Skeletal muscle tissue (tissue), 4 donors: Measurements from ENCODE around the gene CD302. TPM values are rescaled to one million over a fixed set of nuclear protein-coding genes. Genes with fewer than 3 reads are reported as not detected.
"Not testable (repeated sequence)": the region's sequence is repeated elsewhere in the genome, so short reads cannot be mapped to it uniquely, and the experiment has no call there.

ENCODE experiments used
- H3K27ac ChIP-seq: one replicate; pipeline ENCODE4 v1.7.0; 2013; ENCODE audit warnings: mild to moderate bottlenecking, low read depth, low read length, inconsistent platforms
- H3K27me3 ChIP-seq, 3 donors: one replicate each; pipeline ENCODE4 v1.7.0; 2013; ENCODE audit warnings: low read length in 3 of 3; ENCODE audit not compliant: control insufficient read depth in 3 of 3, insufficient read depth in 3 of 3
- H3K36me3 ChIP-seq, 3 donors: one replicate each; pipeline ENCODE4 v1.7.0; 2013; ENCODE audit warnings: low read length in 3 of 3; ENCODE audit not compliant: control insufficient read depth in 3 of 3, insufficient read depth in 3 of 3
- H3K4me1 ChIP-seq, 3 donors: one replicate each; pipeline ENCODE4 v1.7.0; 2013; ENCODE audit warnings: low read length in 3 of 3, mild to moderate bottlenecking in 3 of 3; ENCODE audit not compliant: control insufficient read depth in 3 of 3, insufficient read depth in 3 of 3
- H3K4me3 ChIP-seq, 3 donors: one replicate each; pipeline ENCODE4 v1.7.0; 2013; ENCODE audit warnings: low read length in 3 of 3
- H3K9ac ChIP-seq, 3 donors: one replicate each; pipeline ENCODE4 v1.7.0; 2013; ENCODE audit warnings: low read length in 3 of 3, mild to moderate bottlenecking in 3 of 3, moderate library complexity in 2 of 3, low read depth in 1 of 3
- H3K9me3 ChIP-seq, 3 donors: one replicate each; pipeline ENCODE4 v1.7.0; 2013; ENCODE audit warnings: low read length in 3 of 3; ENCODE audit not compliant: control insufficient read depth in 3 of 3
- total RNA-seq: library from RNA; depleted of rRNA; stranded (reverse); fragments of >200 nt; gene quantifications from one replicate; pipeline ENCODE4 v1.2.3, GENCODE V29; 2014
- donor health status: Osteomylitis.

Gene CD302
- total RNA-seq, 1 donor from 2014 or later = 9.9 TPM

DNA sequence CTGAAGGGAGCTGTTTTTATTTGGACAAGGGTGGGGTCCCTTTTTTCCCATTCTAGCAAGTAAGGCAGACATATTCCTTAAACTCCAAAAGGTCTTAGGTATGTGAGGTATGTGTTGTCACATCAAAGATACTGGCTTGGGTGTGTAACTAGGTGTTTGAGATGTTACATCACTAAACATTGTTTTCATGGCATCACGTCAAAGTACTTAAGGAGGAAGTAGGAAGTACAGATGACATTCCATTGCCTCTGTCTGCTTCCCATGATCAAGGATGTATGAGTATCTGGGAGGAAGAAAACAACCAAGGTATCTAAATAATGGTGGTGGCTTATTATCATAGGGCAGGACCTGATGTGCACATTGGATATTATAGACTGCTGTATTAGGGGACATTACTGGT lies 39.3 kb downstream of the CD302 start:
- no peaks in the 10 kb centered on the region for H3K9me3 ChIP-seq
- H3K36me3 ChIP-seq = peaks cover 10 to 38% (median 32%) of the 10 kb centered on the region in 3 donors
- no peaks in the 10 kb centered on the region for H3K27me3 ChIP-seq
- H3K27ac ChIP-seq = no peak overlapping the region
- H3K4me3 ChIP-seq = no peak overlapping the region
- no peak overlapping the region for H3K9ac ChIP-seq
- H3K4me1 ChIP-seq = peaks cover 0 to 3% (median 0%) of the 10 kb centered on the region in 3 donors

DNA sequence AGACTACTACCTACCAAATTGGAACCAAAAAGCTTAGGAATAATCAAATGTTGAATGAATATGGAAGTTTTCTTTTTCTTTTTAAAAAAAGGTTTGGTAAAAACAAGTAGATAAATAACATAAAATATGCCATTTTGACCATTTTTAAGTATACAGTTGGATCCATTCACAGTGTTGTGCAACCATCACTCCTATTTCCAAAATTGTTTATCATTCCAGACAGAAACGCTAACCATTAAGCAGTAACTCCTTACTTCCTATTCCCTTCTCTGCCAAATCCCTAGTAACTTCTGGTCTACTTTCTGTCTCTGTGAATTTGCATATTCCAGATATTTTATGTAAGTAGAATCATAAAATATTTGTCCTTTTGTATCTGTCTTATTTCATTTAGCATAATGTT lies 39.8 kb downstream of the CD302 start:
- Histone ChIP-seq H3K4me3 (no peak overlapping the region), H3K36me3 (peaks cover 10 to 38% (median 28%) of the 10 kb centered on the region in 3 donors), H3K27me3 (no peaks in the 10 kb centered on the region), H3K9ac (no peak overlapping the region), H3K4me1 (peaks cover 0 to 3% (median 0%) of the 10 kb centered on the region in 3 donors), H3K9me3 (no peaks in the 10 kb centered on the region), H3K27ac (no peak overlapping the region)

DNA sequence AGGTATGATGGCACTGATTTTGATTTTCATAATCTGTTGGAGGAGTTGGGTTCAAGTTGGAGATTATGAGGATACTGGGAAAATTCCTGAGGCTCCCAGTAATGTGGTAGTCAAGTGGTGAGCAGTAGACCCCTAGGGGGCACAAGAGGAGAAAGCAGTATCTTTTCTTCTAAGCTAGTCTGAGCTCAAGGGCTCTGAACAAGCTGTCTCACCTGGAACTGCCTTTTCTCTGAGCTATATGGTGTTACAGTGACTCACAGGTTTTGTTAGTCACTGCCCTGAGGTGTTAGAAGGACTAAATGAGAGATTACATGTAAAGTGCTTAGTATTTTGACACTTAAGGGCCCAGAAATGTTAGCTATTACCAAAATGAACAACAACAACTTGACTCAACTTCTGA lies 42.2 kb downstream of the CD302 start:
- Histone ChIP-seq H3K27me3 (no peaks in the 10 kb centered on the region), H3K4me3 (no peak overlapping the region), H3K36me3 (peaks cover 10 to 44% (median 29%) of the 10 kb centered on the region in 3 donors), H3K4me1 (peaks cover 0 to 3% (median 0%) of the 10 kb centered on the region in 3 donors), H3K27ac (no peak overlapping the region), H3K9me3 (no peaks in the 10 kb centered on the region), H3K9ac (no peak overlapping the region)

DNA sequence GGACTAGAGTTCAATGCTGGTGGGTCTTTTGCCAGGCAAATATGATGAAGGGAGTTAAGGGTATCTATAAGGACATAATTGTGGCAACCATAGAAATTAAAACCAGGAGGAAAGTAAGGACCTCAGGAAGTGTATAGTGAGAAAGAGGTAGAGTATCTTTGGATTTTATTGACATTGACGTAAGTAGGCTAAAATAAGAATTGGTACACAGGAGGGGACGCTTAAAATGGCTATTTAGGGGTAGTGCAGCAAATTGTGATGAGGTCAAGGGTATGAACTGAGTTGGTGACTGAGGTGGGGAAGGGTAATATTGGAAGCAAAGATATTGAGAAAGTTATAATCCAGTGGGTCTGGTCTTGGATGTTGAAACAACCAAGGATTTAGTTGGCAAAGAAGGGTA lies 43.0 kb downstream of the CD302 start:
- Histone ChIP-seq H3K27ac (no peak overlapping the region), H3K27me3 (no peaks in the 10 kb centered on the region), H3K4me1 (peaks cover 0 to 3% (median 0%) of the 10 kb centered on the region in 3 donors), H3K4me3 (no peak overlapping the region), H3K9me3 (no peaks in the 10 kb centered on the region), H3K36me3 (peaks cover 10 to 39% (median 29%) of the 10 kb centered on the region in 3 donors), H3K9ac (no peak overlapping the region)

DNA sequence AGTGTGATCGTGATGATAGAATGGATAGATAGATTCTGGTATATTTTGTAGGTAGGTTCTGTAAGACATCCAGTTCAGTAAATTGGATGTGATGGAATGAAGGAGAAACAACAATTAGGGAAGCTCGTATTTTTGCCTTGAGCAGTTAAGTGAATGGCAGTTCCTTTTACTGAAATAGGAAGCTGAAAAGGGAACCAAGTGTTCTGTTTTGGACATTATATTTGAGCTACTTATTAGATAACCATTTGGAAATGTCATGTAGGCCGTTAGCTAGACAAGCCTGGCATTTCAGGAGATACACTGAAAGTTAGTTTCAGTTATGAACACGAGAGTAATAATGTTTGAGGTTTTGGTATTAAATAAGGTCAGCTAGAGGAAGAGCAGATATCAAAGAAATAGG lies 44.2 kb downstream of the CD302 start:
- no peak overlapping the region for H3K27ac ChIP-seq
- no peaks in the 10 kb centered on the region for H3K27me3 ChIP-seq
- peaks cover 4 to 32% (median 28%) of the 10 kb centered on the region in 3 donors for H3K36me3 ChIP-seq
- H3K9ac ChIP-seq = no peak overlapping the region
- no peak overlapping the region for H3K4me3 ChIP-seq
- no peaks in the 10 kb centered on the region for H3K9me3 ChIP-seq
- H3K4me1 ChIP-seq = peaks cover 0 to 3% (median 0%) of the 10 kb centered on the region in 3 donors

DNA sequence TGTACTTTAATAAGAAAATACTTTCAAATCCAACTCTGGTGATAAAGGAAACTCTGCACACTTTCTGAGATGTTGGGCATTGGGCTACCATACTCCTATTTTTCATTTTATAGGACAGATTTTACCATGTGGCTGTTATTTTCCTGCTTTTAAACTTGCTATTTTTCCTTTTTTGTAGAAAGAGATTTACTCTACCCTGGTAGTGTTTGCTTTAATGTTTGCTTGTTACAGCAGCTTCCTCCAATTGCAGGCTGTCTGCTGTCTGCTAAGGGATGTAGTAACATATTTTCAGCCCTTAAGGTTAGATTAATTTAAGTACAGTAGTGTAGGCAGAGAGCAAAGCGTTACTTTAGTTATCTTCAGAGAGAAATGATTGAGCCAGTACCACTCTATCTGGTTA lies 47.1 kb downstream of the CD302 start:
- Histone ChIP-seq H3K36me3 (peaks cover 24 to 36% (median 31%) of the 10 kb centered on the region in 3 donors), H3K9ac (no peak overlapping the region), H3K4me1 (peaks cover 0 to 3% (median 0%) of the 10 kb centered on the region in 3 donors), H3K27me3 (no peaks in the 10 kb centered on the region), H3K27ac (no peak overlapping the region), H3K9me3 (no peaks in the 10 kb centered on the region), H3K4me3 (no peak overlapping the region)

DNA sequence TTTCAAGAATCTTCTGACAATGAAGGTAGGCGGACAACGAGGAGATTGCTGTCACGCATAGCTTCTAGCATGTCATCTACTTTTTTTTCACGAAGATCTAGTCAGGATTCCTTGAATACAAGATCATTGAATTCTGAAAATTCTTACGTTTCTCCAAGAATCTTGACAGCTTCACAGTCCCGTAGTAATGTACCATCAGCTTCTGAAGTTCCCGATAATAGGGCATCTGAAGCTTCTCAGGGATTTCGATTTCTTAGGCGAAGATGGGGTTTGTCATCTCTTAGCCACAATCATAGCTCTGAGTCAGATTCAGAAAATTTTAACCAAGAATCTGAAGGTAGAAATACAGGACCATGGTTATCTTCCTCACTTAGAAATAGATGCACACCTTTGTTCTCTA lies 49.9 kb downstream of the CD302 start:
- H3K27me3 ChIP-seq = no peaks in the 10 kb centered on the region
- peaks cover 25 to 40% (median 31%) of the 10 kb centered on the region in 3 donors for H3K36me3 ChIP-seq
- no peak overlapping the region for H3K27ac ChIP-seq
- H3K9me3 ChIP-seq = no peaks in the 10 kb centered on the region
- H3K9ac ChIP-seq = no peak overlapping the region
- H3K4me3 ChIP-seq = no peak overlapping the region
- H3K4me1 ChIP-seq = peaks cover 0 to 4% (median 0%) of the 10 kb centered on the region in 3 donors

DNA sequence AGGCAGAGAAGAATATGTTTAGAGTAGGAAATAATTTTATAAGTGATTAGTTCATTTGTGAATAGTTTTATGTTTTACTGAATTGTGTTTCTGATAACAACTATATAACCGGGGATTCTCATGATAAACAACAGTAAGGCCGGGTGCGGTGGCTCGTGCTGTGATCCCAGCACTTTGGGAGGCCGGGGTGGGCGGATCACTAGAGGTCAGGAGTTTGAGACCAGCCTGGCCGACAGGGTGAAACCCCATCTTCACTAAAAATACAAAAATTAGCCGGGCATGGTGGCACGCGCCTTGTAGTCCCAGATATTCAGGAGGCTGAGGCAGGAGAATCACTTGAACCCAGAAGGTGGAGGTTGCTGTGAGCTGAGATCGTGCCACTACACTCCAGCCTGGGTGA lies 52.8 kb downstream of the CD302 start:
- H3K4me3 ChIP-seq, H3K9me3 ChIP-seq, H3K9ac ChIP-seq, H3K27ac ChIP-seq, H3K4me1 ChIP-seq, H3K27me3 ChIP-seq: not testable (repeated sequence)
- peaks cover 24 to 32% (median 27%) of the 10 kb centered on the region in 3 donors for H3K36me3 ChIP-seq

DNA sequence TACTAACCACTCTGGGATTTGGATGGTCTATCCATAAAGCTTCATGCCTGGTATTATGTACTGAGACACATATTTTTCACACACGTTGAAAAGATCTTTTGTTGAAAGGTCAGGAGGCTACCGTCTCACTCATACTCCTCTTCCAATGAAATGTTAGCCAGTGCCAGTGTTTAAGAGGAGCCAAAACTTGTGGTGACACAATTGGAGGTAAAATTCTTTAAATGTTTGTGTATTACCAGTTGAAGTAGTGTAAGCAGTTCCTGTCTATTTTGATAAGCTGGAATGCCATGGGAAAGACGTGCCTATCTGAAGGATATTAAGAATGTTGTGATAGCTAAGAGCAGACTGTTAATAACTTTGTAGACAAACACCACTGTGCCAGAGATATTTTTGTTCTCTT lies 53.6 kb downstream of the CD302 start:
- Histone ChIP-seq H3K4me3 (no peak overlapping the region), H3K4me1 (peaks cover 0 to 4% (median 0%) of the 10 kb centered on the region in 3 donors), H3K27me3 (no peaks in the 10 kb centered on the region), H3K9me3 (no peaks in the 10 kb centered on the region), H3K36me3 (peaks cover 24 to 32% (median 27%) of the 10 kb centered on the region in 3 donors), H3K9ac (no peak overlapping the region), H3K27ac (no peak overlapping the region)

DNA sequence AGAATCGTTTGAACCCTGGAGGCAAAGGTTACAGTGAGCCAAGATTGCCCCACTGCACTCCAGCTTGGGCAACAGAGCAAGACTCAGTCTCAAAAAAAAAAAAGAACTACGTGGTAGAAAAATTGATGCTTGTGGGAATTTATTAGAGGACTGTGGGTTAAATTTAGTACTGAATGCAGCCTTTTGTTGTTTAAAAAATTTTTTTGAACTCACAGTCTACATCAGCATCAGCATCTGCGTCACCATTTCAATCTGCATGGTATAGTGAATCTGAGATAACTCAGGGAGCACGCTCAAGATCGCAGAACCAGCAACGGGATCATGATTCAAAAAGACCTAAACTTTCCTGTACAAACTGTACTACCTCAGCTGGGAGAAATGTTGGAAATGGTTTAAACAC lies 55.2 kb downstream of the CD302 start:
- Histone ChIP-seq H3K36me3 (peaks cover 23 to 30% (median 28%) of the 10 kb centered on the region in 3 donors), H3K4me1 (peaks cover 0 to 4% (median 3%) of the 10 kb centered on the region in 3 donors), H3K4me3 (no peak overlapping the region), H3K9ac (no peak overlapping the region), H3K9me3 (no peaks in the 10 kb centered on the region), H3K27me3 (no peaks in the 10 kb centered on the region), H3K27ac (no peak overlapping the region)
